Measurements from ENCODE around the gene VAV3. TPM values are rescaled to one million over a fixed set of nuclear protein-coding genes. Genes with fewer than 3 reads are reported as not detected.

The VAV3 gene
- total RNA-seq, 2 donors from 2014 or later = 2.5 to 4.3 TPM

- ATAC-seq (no peak), DNase-seq (no peak)
- intact Hi-C loops (cut with DNase I) = no loop called here
Measured at GRCh38 chr1:107975851-107976250, 10.9 kb upstream of the VAV3 start.

GRCh38 chr1:107974090-107974489 lies 9.1 kb upstream of the VAV3 start:
- DNase-seq (no peak), ATAC-seq (no peak)
- intact Hi-C loops (cut with DNase I) = no loop called here

GRCh38 chr1:107972391-107973180 lies 7.6 kb upstream of the VAV3 start:
- ATAC-seq = no peak
- DNase-seq = no peak
- intact Hi-C loops (cut with DNase I) = no loop called here

GRCh38 chr1:107966550-107966949 lies 1.6 kb upstream of the VAV3 start:
- DNase-seq (no peak), ATAC-seq (no peak)
- intact Hi-C loops (cut with DNase I) = loop anchor here in 1 of 2 donors (10.0 kb wide), 1 partner anchor 182 kb away; no protein-coding TSS in a partner anchor

- peak in 1 of 2 donors; percentile 24 for ATAC-seq
- peak; percentile 23 for DNase-seq
- intact Hi-C loops (cut with DNase I) = loop anchor here in 1 of 2 donors (10.0 kb wide), 1 partner anchor 180 kb away; no protein-coding TSS in a partner anchor
Measured at GRCh38 chr1:107964336-107965109, 457 bp downstream of the VAV3 start.

GRCh38 chr1:107963601-107964335 lies 1.2 kb downstream of the VAV3 start:
- intact Hi-C loops (cut with DNase I) = loop anchor here in 1 of 2 donors (10.0 kb wide), 1 partner anchor 179 kb away; no protein-coding TSS in a partner anchor
- peak; percentile 13 to 47 for ATAC-seq
- DNase-seq = peak; percentile 42

- intact Hi-C loops (cut with DNase I) = loop anchor here in 1 of 2 donors (10.0 kb wide), 1 partner anchor 178 kb away; no protein-coding TSS in a partner anchor
- ATAC-seq (no peak), DNase-seq (no peak)
Measured at GRCh38 chr1:107963008-107963407, 2.0 kb downstream of the VAV3 start.

GRCh38 chr1:107954719-107955415 lies 10.1 kb downstream of the VAV3 start:
- DNase-seq (no peak), ATAC-seq (no peak)
- intact Hi-C loops (cut with DNase I) = no loop called here

- no peak for DNase-seq
- ATAC-seq = no peak
- intact Hi-C loops (cut with DNase I) = no loop called here
Measured at GRCh38 chr1:107954126-107954525, 10.9 kb downstream of the VAV3 start.

GRCh38 chr1:107953556-107953955 lies 11.4 kb downstream of the VAV3 start:
- DNase-seq (no peak), ATAC-seq (no peak)
- intact Hi-C loops (cut with DNase I) = no loop called here

- no peak for DNase-seq
- intact Hi-C loops (cut with DNase I) = no loop called here
- peak; percentile 67 to 80 for ATAC-seq
Measured at GRCh38 chr1:107952989-107953388, 12.0 kb downstream of the VAV3 start.

- DNase-seq = no peak
- ATAC-seq = no peak
- intact Hi-C loops (cut with DNase I) = no loop called here
Measured at GRCh38 chr1:107950464-107950863, 14.5 kb downstream of the VAV3 start.

- DNase-seq (no peak), ATAC-seq (no peak)
- intact Hi-C loops (cut with DNase I) = no loop called here
Measured at GRCh38 chr1:107949467-107950253, 15.3 kb downstream of the VAV3 start.

- DNase-seq (no peak), ATAC-seq (no peak)
- intact Hi-C loops (cut with DNase I) = no loop called here
Measured at GRCh38 chr1:107946794-107947193, 18.2 kb downstream of the VAV3 start.

- ATAC-seq (no peak), DNase-seq (no peak)
Measured at GRCh38 chr1:107943694-107944093, 21.3 kb downstream of the VAV3 start.

GRCh38 chr1:107942814-107943213 lies 22.2 kb downstream of the VAV3 start:
- ATAC-seq (no peak), DNase-seq (no peak)
- intact Hi-C loops (cut with DNase I) = no loop called here

More at GRCh38 chr1:107943694-107944093, 21.3 kb downstream of the VAV3 start:
- intact Hi-C loops (cut with DNase I) = no loop called here

- intact Hi-C loops (cut with DNase I) = no loop called here
- no peak for DNase-seq
- no peak for ATAC-seq
Measured at GRCh38 chr1:107941531-107941930, 23.4 kb downstream of the VAV3 start.

GRCh38 chr1:107941123-107941522 lies 23.9 kb downstream of the VAV3 start:
- DNase-seq = peak; percentile 27
- intact Hi-C loops (cut with DNase I) = no loop called here
- ATAC-seq = peak; percentile 39 to 51

Data from left cardiac atrium (tissue), 4 donors.